HAP-1 (cell line): Measurements from ENCODE around the gene FCHSD1.
A peak's percentile ranks its signal among the peaks of the same experiment; 100 is the strongest.

Experiments used
- DNase-seq, 2 experiments: peaks; one replicate each; pipeline ENCODE4 v3.0.0-alpha.2; 2016 to 2020; ENCODE audit warnings: low spot score in 2 of 2
- H3K27me3 ChIP-seq: fragments of 250-450 bp; sonication (Bioruptor Pico); 2 replicates; pipeline ENCODE4 v1.5.1; 2020; ENCODE audit warnings: low read depth, mild to moderate bottlenecking, moderate library complexity
- H3K36me3 ChIP-seq: fragments of 250-450 bp; sonication (Bioruptor Pico); replicated peaks from 2 replicates; pipeline ENCODE4 v1.5.1; 2020; ENCODE audit warnings: mild to moderate bottlenecking
- H3K4me1 ChIP-seq: fragments of 250-450 bp; sonication (Bioruptor Pico); 2 replicates; pipeline ENCODE4 v1.5.1; 2020; ENCODE audit warnings: mild to moderate bottlenecking
- H3K4me3 ChIP-seq: fragments of 250-450 bp; sonication (Bioruptor Pico); 2 replicates; pipeline ENCODE4 v1.5.1; 2020; ENCODE audit warnings: mild to moderate bottlenecking, moderate library complexity
- H3K9me3 ChIP-seq: fragments of 250-450 bp; sonication (Bioruptor Pico); 2 replicates; pipeline ENCODE4 v1.5.1; 2020; ENCODE audit warnings: mild to moderate bottlenecking, moderate library complexity
- in situ Hi-C: fragments of 300-500 bp; cut with MboI; formaldehyde crosslinking; loops from 3 replicates; pipeline ENCODE4 v1.14.3; 2020; ENCODE audit warnings: low sequenced_read_pairs, inconsistent platforms, mixed read lengths

Gene FCHSD1

GRCh38 chr5:141647851-141648250 lies 3.4 kb downstream of the FCHSD1 start:
- DNase-seq: no peak
- Histone ChIP-seq H3K36me3 (no peaks in the 10 kb centered on the region; the same call in 1 of the 2 replicates), H3K27me3 (no peaks in the 10 kb centered on the region), H3K4me3 (no peak overlapping the region), H3K4me1 (peaks cover 3% of the 10 kb centered on the region; the same call in 1 of the 2 replicates), H3K9me3 (no peaks in the 10 kb centered on the region)
- in situ Hi-C loops: no loop called here

DNA sequence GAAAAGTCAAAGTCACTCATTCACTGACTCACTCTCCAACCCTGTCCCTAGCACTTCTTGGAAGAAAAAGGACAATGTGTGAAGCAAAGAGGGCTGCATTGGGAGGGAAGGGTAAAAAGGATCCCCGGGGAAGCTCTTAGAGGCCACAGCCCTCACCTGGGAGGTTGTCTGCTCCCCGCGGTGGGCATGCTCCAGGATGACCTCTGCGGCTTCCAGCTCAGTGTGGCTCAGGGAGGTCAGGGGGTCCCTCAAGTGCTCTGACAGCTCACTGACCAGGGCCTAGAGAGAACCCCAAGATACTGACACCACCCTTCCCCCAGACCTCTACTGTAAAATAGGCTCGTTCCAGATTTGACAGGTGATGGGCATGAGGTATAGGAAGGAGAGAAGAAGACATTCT lies 4.0 kb downstream of the FCHSD1 start:
- in situ Hi-C loops: no loop called here
- Histone ChIP-seq H3K9me3 (no peaks in the 10 kb centered on the region), H3K4me3 (no peak overlapping the region), H3K27me3 (no peaks in the 10 kb centered on the region), H3K4me1 (peaks cover 3% of the 10 kb centered on the region; the same call in 1 of the 2 replicates), H3K36me3 (peaks cover 5% of the 10 kb centered on the region)
- no peak for DNase-seq

DNA sequence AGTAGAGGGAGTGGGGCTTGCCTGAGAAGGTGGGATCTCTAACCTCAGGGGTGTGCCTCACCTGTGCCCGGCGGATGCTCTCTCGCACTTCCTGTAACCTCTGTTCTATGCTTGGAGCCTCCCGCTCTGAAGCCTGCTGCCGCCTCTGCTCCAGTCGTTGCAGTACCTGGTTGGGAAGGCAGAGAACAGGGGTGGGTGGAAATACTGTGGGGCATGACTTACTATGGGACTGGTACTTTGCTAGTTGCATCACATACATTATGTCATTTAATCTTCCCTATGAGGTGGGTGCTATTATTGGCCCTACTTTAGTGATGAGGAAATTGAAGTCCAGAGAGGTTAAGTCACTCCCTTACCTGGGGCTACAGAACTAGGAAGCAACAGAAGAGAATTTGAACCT lies 5.2 kb downstream of the FCHSD1 start:
- DNase-seq: no peak
- H3K9me3 ChIP-seq: no peaks in the 10 kb centered on the region
- H3K36me3 ChIP-seq: peaks cover 5% of the 10 kb centered on the region
- no peak overlapping the region for H3K4me3 ChIP-seq
- no peaks in the 10 kb centered on the region for H3K4me1 ChIP-seq
- in situ Hi-C loops: no loop called here
- no peaks in the 10 kb centered on the region for H3K27me3 ChIP-seq

DNA sequence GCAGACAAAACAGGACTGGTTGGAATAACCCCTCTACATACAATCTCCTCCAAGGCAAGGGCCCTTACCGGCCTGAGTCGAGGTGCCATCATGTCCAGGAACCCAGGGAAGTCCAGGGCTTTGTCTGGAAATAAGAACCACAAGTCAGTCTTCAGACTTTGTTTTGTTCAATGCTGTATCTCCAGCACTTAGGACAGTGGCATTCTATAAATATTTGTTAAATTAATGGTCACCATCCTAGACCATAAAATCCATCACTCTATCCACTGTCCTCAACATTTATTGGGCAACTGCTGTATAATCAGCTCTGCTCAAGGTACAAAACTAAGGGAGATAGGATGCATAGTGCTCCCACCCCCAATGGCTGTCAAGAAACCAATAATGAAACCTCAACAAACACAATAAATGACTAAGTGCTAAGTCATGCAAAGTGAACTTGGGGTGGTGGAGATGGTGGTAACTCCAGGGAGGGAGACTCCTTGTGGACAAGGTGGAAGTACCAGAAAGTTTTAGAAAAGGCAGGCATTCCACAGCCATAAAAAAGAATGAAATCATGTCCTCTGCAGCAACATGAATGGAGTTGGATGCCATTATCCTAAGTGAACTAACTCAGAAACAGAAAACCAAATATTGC lies 9.5 kb downstream of the FCHSD1 start:
- Histone ChIP-seq H3K4me1 (no peaks in the 10 kb centered on the region; the same call in 1 of the 2 replicates), H3K4me3 (no peak overlapping the region), H3K9me3 (no peaks in the 10 kb centered on the region), H3K36me3 (peaks cover 5% of the 10 kb centered on the region), H3K27me3 (no peaks in the 10 kb centered on the region)
- no peak for DNase-seq
- in situ Hi-C loops: no loop called here

GRCh38 chr5:141640698-141641097 lies 10.5 kb downstream of the FCHSD1 start:
- Histone ChIP-seq H3K36me3 (peaks cover 5% of the 10 kb centered on the region), H3K4me1 (peaks cover 3% of the 10 kb centered on the region), H3K4me3 (no peak overlapping the region), H3K9me3 (no peaks in the 10 kb centered on the region), H3K27me3 (no peaks in the 10 kb centered on the region)
- DNase-seq: no peak
- in situ Hi-C loops: no loop called here

DNA sequence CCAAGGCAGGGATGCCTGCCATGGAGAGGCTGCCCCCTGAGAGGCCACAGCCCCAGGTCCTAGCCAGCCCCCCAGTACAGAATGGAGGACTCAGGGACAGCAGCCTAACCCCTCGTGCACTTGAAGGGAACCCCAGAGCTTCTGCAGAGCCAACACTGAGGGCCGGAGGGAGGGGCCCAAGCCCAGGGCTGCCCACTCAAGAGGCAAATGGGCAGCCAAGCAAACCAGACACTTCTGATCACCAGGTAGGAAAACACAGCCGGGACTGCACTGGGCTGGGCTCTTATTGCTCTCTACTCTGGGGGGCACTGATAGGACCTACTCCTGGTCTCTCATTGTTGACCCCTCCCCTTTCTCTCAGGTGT lies 11.2 kb downstream of the FCHSD1 start:
- in situ Hi-C loops: no loop called here
- Histone ChIP-seq H3K27me3 (no peaks in the 10 kb centered on the region), H3K4me1 (peaks cover 10% of the 10 kb centered on the region), H3K9me3 (no peaks in the 10 kb centered on the region), H3K36me3 (peaks cover 5% of the 10 kb centered on the region), H3K4me3 (no peak overlapping the region)
- DNase-seq: no peak

GRCh38 chr5:141639357-141640050 lies 11.7 kb downstream of the FCHSD1 start:
- Histone ChIP-seq H3K9me3 (no peaks in the 10 kb centered on the region), H3K4me1 (peaks cover 13% of the 10 kb centered on the region), H3K27me3 (no peaks in the 10 kb centered on the region), H3K4me3 (no peak overlapping the region), H3K36me3 (peaks cover 5% of the 10 kb centered on the region)
- in situ Hi-C loops: no loop called here
- DNase-seq: no peak

DNA sequence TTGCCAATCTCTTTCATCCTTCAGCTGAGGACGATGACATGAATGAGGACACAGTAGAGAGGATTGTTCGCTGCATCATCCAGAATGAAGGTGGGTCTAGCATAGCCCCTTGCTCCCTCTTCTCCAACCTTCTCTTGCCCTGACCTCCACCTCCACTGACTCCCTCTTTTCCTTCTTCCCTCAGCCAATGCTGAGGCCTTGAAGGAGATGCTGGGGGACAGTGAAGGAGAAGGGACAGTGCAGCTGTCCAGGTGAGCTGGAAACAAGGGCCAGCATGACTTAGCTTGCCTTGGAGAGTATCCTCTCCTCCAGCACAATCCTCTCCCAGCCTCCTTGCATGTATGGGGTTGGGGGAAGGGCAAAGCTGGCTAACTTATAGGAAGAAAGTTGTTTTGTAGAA lies 12.4 kb downstream of the FCHSD1 start:
- Histone ChIP-seq H3K4me3 (no peak overlapping the region), H3K36me3 (peaks cover 5% of the 10 kb centered on the region), H3K9me3 (no peaks in the 10 kb centered on the region), H3K27me3 (no peaks in the 10 kb centered on the region), H3K4me1 (peaks cover 13% of the 10 kb centered on the region)
- in situ Hi-C loops: no loop called here
- no peak for DNase-seq

- peak; percentile 32 to 83 for DNase-seq
- in situ Hi-C loops: no loop called here
- peaks cover 6% of the 10 kb centered on the region for H3K36me3 ChIP-seq
- H3K4me1 ChIP-seq: peaks cover 13% of the 10 kb centered on the region
- H3K9me3 ChIP-seq: no peaks in the 10 kb centered on the region
- peak overlapping the region; percentile 89 for H3K4me3 ChIP-seq
- no peaks in the 10 kb centered on the region for H3K27me3 ChIP-seq
Measured at GRCh38 chr5:141637767-141638419, 13.3 kb downstream of the FCHSD1 start.

DNA sequence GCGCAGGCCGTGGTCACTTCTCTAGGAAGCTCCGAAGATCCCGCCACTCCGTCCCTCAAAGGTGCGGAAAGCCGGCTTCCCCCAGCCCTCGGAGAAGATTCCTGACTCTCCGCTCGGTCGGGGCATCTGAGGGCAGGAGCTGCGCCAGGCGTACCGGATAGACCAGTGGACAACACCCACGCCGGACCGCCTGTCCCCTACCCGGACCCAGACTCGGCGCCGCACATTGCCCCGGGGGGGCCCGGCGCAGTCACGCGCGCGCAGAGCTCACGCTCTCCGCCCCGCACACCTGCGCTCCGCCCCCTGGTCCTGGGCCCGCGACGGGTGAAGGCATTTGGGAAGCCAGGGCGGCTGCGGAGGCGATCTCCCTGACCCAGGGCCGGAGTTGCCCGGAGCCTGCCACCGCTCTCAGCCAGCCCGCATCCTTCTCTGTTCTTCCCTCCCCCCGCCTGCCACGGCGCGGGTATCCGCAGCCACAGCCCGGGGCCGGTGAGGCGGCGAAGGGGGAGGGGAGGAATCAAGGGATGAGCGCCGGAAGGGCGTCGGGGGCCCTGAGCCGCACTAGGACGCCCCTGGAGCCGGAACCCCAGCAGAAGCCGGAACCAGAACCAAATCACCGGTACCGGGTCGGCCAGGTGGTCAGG lies 14.0 kb downstream of the FCHSD1 start:
- Histone ChIP-seq H3K36me3 (peaks cover 8% of the 10 kb centered on the region), H3K4me1 (peaks cover 13% of the 10 kb centered on the region), H3K4me3 (peak overlapping the region; percentile 89), H3K9me3 (no peaks in the 10 kb centered on the region), H3K27me3 (no peaks in the 10 kb centered on the region)
- in situ Hi-C loops: no loop called here
- peak in 1 of 2 experiments; percentile 64 for DNase-seq

DNA sequence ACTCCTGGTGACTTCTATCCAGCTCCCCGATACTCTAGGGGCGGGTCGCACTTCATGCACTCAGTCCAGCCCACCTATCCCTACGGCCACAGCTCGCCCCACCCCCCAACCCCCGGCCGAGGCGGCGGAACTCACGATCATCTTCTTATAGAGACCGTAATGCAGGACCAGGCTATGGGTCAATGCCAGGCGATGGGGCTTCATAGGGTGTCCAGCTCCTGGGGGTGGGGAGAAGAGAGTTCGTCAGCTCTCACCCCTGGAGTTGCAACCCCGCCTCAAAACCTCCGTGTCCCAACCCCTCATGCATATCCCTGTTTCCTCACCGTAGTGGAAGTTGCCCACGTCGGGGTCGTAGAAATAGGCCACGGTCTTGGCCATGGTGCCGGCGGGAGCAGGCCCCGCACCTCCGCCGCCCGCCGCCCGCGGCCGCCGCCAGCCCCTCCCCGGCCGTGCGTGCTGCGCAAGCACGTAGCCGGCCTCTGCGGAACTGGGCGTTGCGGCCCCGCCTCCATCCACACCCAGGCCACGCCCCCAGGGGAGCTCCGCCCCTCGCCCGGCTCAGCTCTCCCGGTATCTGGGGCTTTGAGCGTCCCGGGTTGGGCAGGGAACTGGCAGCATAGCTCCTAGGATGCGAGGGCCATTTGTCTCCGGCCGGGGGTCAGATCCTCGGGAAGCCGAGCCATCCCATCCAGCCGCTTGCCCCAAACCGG lies 14.7 kb downstream of the FCHSD1 start, which contains the start of the genes HDAC3 and RELL2:
HDAC3 (minus strand) TSS at position 437 of the 710 bp plus-strand sequence; CDS start at position 378, 59 bp downstream.
RELL2 (plus strand) TSS at position 585 of the 710 bp plus-strand sequence. CDS start 1,229 bp downstream, outside the sequence.
- no peaks in the 10 kb centered on the region for H3K27me3 ChIP-seq
- peak; percentile 84 to 96 for DNase-seq
- in situ Hi-C loops: no loop called here
- H3K9me3 ChIP-seq: no peaks in the 10 kb centered on the region
- peaks cover 9% of the 10 kb centered on the region for H3K36me3 ChIP-seq
- H3K4me1 ChIP-seq: peaks cover 13% of the 10 kb centered on the region
- H3K4me3 ChIP-seq: peak within 1 kb of the TSS; percentile 89

GRCh38 chr5:141636106-141636412 lies 15.2 kb downstream of the FCHSD1 start:
- no peaks in the 10 kb centered on the region for H3K27me3 ChIP-seq
- peak overlapping the region; percentile 89 for H3K4me3 ChIP-seq
- no peaks in the 10 kb centered on the region for H3K9me3 ChIP-seq
- no peak for DNase-seq
- in situ Hi-C loops: no loop called here
- peaks cover 12% of the 10 kb centered on the region for H3K36me3 ChIP-seq
- peaks cover 13% of the 10 kb centered on the region for H3K4me1 ChIP-seq

- in situ Hi-C loops: no loop called here
- Histone ChIP-seq H3K27me3 (no peaks in the 10 kb centered on the region), H3K4me3 (peak overlapping the region; percentile 89), H3K9me3 (no peaks in the 10 kb centered on the region), H3K4me1 (peaks cover 13% of the 10 kb centered on the region), H3K36me3 (peaks cover 12% of the 10 kb centered on the region)
- DNase-seq: no peak
Measured at GRCh38 chr5:141635646-141636045, 15.6 kb downstream of the FCHSD1 start.
